Right atrium auricular region (tissue), 2 donors: ENCODE results near the gene HPCAL1. TPM values are rescaled to one million over a fixed set of nuclear protein-coding genes. Genes with fewer than 3 reads are reported as not detected.
"Not testable (repeated sequence)": the region's sequence is repeated elsewhere in the genome, so short reads cannot be mapped to it uniquely, and the experiment has no call there.

Experiments
- DNase-seq: peaks from one replicate; pipeline ENCODE4 v3.0.0-alpha.2; 2019; ENCODE audit warnings: low spot score
- H3K27ac ChIP-seq, 2 donors: fragments of 200-600 bp; sonication (generic); 1 replicate in 1 of 2; 2 replicates in 1 of 2; pipeline ENCODE4 v1.5.1; 2016 to 2019
- H3K27me3 ChIP-seq, 2 donors: fragments of 200-600 bp; sonication (generic); one replicate each; pipeline versions ENCODE4 v1.5.1 to v1.6.0; 2017 to 2019
- H3K36me3 ChIP-seq: fragments of 200-600 bp; sonication (generic); one replicate; pipeline ENCODE4 v1.5.1; 2016
- H3K4me1 ChIP-seq, 2 donors: fragments of 200-600 bp; sonication (generic); one replicate each; pipeline versions ENCODE4 v1.5.1 to v1.6.0; 2017 to 2019
- H3K4me3 ChIP-seq, 2 donors: fragments of 200-600 bp; sonication (generic); 1 replicate in 1 of 2; 2 replicates in 1 of 2; pipeline ENCODE4 v1.5.1; 2017 to 2019; ENCODE audit warnings: mild to moderate bottlenecking in 1 of 2, moderate library complexity in 1 of 2
- H3K9me3 ChIP-seq, 2 donors: fragments of 200-600 bp; sonication (generic); one replicate each; pipeline ENCODE4 v1.5.1; 2019
- total RNA-seq, 2 donors: library from RNA; depleted of rRNA; stranded (reverse); fragments of >200 nt; gene quantifications; one replicate each; pipeline ENCODE4 v1.1.0, GENCODE V29; 2016
- TF ChIP-seq, protein P1 (sequence below), 2 donors: fragments of 200-600 bp; sonication (generic); IDR thresholded peaks; one replicate each; pipeline ENCODE4 v1.5.1; 2019; ENCODE audit warnings: antibody characterized with exemption in 2 of 2

The HPCAL1 gene
- total RNA-seq, 2 donors from 2014 or later: 28.7 to 35.5 TPM

GRCh38 chr2:10292033-10292432 is 10.7 kb upstream of the HPCAL1 start:
- Histone ChIP-seq H3K27me3 (no peaks in the 10 kb centered on the region), H3K4me3 (no peak overlapping the region), H3K36me3 (no peaks in the 10 kb centered on the region), H3K9me3 (peaks cover 0 to 11% of the 10 kb centered on the region in 2 donors), H3K4me1 (no peaks in the 10 kb centered on the region), H3K27ac (no peak overlapping the region)
- TF ChIP-seq, protein P1, sequence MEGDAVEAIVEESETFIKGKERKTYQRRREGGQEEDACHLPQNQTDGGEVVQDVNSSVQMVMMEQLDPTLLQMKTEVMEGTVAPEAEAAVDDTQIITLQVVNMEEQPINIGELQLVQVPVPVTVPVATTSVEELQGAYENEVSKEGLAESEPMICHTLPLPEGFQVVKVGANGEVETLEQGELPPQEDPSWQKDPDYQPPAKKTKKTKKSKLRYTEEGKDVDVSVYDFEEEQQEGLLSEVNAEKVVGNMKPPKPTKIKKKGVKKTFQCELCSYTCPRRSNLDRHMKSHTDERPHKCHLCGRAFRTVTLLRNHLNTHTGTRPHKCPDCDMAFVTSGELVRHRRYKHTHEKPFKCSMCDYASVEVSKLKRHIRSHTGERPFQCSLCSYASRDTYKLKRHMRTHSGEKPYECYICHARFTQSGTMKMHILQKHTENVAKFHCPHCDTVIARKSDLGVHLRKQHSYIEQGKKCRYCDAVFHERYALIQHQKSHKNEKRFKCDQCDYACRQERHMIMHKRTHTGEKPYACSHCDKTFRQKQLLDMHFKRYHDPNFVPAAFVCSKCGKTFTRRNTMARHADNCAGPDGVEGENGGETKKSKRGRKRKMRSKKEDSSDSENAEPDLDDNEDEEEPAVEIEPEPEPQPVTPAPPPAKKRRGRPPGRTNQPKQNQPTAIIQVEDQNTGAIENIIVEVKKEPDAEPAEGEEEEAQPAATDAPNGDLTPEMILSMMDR (IDR thresholded peaks at IDR 0.05): no peak
- no peak for DNase-seq

DNA sequence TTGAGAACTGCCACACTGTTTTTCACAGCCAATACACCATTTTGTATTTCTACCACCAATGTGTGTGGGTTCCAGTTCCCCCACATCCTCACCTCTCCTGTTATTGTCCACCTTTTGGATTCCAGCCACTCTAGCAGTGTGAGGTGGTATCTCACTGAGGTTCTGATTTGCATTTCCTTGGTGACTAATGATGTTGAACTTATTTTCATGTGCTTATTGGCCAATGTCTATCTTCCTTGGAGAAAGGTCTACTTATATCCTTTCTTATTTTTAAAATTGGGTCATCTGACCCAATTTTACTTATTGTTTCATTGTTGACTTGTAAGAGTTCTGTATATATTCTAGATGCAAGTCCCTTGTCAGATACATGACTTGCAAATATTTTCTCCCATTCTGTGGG is 9.1 kb upstream of the HPCAL1 start:
- TF ChIP-seq, protein P1 (IDR thresholded peaks at IDR 0.05): no peak
- H3K4me1 ChIP-seq: no peaks in the 10 kb centered on the region
- no peak for DNase-seq
- no peak overlapping the region for H3K4me3 ChIP-seq
- no peaks in the 10 kb centered on the region for H3K27me3 ChIP-seq
- H3K27ac ChIP-seq: no peak overlapping the region
- peaks cover 0 to 11% of the 10 kb centered on the region in 2 donors for H3K9me3 ChIP-seq
- no peaks in the 10 kb centered on the region for H3K36me3 ChIP-seq

DNA sequence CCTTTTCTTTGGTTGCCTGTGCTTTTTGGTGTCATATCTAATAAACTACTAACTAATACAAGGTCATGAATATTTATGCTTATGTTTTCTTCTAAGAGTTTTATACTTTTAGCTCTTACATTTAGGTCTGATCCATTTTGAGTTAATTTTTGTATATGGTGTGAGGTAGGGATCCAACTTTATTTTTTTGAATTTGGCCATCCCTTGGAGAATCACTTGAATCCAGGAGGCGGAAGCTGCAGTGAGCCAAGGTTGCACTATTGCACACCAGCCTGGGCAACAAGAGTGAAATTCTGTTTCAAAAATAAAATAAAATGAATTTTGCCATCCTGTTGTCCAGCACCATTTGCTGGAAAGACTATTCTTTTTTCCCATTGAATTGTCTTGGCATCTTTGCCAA is 8.6 kb upstream of the HPCAL1 start:
- Histone ChIP-seq H3K9me3 (peaks cover 0 to 11% of the 10 kb centered on the region in 2 donors), H3K4me1 (no peaks in the 10 kb centered on the region), H3K27me3 (no peaks in the 10 kb centered on the region), H3K36me3 (no peaks in the 10 kb centered on the region), H3K27ac (no peak overlapping the region), H3K4me3 (no peak overlapping the region)
- TF ChIP-seq, protein P1 (IDR thresholded peaks at IDR 0.05): no peak
- DNase-seq: no peak

DNA sequence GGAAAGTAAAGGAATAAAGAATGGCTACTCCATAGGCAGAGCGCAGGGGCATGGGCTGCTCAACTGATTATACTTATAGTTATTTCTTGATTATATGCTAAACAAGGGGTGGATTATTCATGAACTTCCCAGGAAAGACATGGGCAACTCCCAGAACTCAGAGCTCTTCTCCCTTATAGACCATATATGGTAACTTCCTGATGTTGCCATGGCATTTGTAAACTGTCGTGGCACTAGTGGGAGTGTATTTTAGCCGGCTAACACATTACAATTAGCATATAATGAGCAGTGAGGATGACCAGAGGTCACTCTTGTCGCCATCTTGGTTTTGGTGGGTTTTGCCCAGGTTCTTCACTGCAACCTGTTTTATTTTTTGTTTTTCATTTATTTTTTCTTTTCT is 7.1 kb upstream of the HPCAL1 start:
- DNase-seq, H3K4me3 ChIP-seq, H3K27ac ChIP-seq, H3K27me3 ChIP-seq, H3K36me3 ChIP-seq, H3K4me1 ChIP-seq: not testable (repeated sequence)
- H3K9me3 ChIP-seq: peaks cover 0 to 11% of the 10 kb centered on the region in 2 donors

GRCh38 chr2:10296142-10296541 is 6.6 kb upstream of the HPCAL1 start:
- TF ChIP-seq, protein P1 (IDR thresholded peaks at IDR 0.05): no peak
- Histone ChIP-seq H3K4me1 (no peaks in the 10 kb centered on the region), H3K4me3 (no peak overlapping the region), H3K27me3 (no peaks in the 10 kb centered on the region), H3K9me3 (peaks cover 0 to 11% of the 10 kb centered on the region in 2 donors), H3K36me3 (no peaks in the 10 kb centered on the region), H3K27ac (no peak overlapping the region)
- DNase-seq: no peak

DNA sequence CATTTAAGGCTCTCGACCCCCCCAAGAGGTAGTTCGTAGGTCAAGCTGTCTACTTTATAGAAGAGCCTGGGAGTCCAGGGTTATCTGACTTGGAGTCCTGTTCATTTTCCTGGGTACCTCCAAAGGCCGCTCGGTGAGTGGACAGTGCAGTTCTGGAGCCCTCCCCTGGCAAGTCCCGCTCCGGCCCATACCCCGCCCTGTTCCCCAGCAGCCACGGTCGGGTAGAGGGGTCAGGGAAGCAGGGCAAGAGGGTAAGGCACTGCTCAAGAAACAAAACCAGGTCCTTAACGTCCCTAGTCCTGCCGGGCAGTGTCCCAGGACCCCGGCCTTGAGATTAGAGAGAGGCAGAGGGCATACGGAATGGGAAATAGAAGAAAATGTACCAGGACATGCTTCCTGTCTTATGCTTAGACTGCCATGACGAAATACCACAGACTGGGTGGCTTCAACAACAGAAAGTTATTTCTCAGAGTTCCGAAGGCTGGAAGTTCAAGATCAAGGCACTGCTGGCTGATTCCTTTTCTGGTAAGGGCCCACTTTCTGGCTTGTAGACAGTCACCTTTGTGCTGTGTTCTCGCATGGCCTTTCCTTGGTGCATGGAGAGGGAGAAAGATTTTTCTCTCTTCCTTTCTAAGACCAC is 5.4 kb upstream of the HPCAL1 start:
- peaks cover 0 to 11% of the 10 kb centered on the region in 2 donors for H3K9me3 ChIP-seq
- H3K27ac ChIP-seq: no peak overlapping the region
- no peaks in the 10 kb centered on the region for H3K36me3 ChIP-seq
- peaks cover 0 to 6% of the 10 kb centered on the region in 2 donors for H3K4me1 ChIP-seq
- no peaks in the 10 kb centered on the region for H3K27me3 ChIP-seq
- no peak overlapping the region for H3K4me3 ChIP-seq
- TF ChIP-seq, protein P1 (IDR thresholded peaks at IDR 0.05): no peak
- no peak for DNase-seq
